NCI-H526 treated with DMSO at 0.1 percent for 48 hours (cell line): Measurements from ENCODE around the gene TNFRSF14.
"Not testable (repeated sequence)": the region's sequence is repeated elsewhere in the genome, so short reads cannot be mapped to it uniquely, and the experiment has no call there.

Source experiments
- DNase-seq: peaks from one replicate; lab custom pipeline; 2025; lab: John Stamatoyannopoulos, UW

Gene TNFRSF14

DNA sequence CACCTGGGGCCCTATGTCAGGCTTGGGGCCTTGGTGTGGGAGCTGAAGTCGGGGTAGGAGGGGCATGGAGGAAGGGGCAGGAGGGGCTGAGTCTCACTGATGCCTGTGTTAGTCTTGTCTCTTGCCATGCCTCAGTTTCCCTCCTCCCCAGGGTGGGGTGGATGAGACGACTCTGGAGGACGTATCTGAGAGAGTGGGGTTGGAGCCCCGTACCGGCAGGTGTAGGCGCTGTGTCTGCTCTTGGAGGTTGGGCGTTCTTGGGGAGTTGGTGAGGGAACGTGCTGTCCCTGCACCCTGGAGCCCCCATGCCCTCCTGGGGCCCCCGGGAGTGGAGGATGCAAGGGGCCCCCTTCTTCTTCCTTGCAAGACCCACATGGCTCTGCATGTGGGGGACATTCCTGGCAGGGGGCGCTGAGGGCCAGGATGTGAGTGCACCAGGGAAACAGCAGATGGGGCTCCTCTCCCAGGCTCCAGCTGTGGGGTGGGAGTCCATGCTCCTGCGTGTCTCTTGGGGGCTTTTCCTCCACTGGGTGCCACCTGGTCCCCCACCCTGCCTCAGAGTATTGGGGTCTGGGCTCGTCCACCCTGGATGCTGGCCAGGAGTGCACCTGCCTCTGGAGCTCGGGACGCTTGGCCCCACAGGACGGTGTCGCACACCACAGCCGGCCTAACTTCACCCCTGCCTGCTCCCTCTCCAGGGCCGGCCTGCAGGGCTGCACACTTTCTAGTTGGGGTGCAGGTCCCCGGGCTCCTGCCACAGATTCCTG lies 1.4 kb upstream of the TNFRSF14 start:
- no peak for DNase-seq

DNA sequence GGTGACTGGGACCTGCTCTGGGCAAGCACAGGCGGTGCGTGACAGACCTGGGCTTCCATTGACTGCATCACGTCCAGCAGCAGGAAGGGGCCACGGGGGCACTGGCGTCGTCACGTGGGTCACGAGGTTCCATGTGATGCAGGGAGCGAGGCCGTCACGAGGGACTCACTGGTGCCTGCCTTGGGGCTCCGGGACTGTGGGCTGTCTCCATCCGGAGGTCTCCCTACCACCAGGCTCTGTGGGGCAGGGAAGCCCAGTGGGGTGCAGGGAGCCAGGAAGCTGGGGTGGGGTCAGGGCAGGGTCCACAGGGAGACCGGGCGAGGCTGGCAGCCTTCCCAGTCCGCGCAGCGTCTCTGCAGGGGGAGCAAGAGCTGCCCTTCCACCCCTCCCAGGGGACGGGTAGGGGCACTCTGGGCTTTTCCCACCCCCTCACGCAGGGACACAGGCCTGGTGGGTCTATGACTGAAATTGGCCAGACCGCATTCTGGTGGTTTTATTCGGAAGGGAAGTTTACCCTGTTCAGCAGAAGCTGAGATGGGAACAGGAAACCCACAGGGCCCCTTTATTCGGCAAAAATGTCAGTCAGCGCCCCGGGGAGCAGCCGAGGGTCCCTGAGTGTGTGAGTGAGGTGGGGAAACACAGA lies 416 bp upstream of the TNFRSF14 start:
- no peak for DNase-seq

DNA sequence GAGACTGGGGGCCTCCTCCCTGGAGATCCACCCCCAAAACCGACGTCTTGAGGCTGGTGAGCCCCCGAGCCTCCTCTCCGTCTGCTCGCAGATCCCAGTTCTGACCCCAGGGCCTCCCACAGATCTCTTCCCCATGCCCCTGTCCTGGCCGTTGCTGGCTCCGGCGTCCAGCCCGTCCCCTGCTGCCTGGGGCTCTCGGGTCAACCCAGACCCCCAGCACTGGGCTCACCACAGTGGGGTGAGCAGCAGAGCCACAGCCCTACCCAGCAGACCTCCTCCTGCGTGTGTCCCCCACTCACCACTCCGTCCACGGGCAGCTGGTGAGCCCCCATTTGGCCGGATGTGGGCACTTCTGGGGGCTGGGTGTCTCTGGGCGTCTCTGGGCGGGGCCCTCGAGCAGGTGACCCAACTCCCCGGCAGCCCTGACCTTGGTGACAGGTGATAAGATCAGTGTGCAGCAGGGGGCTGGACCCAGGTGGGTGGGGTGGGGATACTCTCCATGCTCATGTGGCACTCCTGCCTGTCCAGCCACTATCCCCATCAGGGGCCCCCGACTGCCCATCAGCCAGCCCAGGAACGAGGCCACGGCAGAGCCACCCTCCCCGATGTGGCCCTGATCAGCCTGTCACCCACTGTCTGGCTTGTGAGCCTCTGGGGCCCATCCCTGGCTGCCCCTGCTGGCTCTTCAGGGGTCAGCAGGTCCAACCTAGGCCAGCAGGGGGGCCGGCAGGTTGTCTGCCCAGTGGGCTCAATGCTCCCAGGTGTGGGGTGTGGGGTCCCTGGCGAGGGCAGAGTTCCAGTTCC lies 709 bp downstream of the TNFRSF14 start:
- no peak for DNase-seq

DNA sequence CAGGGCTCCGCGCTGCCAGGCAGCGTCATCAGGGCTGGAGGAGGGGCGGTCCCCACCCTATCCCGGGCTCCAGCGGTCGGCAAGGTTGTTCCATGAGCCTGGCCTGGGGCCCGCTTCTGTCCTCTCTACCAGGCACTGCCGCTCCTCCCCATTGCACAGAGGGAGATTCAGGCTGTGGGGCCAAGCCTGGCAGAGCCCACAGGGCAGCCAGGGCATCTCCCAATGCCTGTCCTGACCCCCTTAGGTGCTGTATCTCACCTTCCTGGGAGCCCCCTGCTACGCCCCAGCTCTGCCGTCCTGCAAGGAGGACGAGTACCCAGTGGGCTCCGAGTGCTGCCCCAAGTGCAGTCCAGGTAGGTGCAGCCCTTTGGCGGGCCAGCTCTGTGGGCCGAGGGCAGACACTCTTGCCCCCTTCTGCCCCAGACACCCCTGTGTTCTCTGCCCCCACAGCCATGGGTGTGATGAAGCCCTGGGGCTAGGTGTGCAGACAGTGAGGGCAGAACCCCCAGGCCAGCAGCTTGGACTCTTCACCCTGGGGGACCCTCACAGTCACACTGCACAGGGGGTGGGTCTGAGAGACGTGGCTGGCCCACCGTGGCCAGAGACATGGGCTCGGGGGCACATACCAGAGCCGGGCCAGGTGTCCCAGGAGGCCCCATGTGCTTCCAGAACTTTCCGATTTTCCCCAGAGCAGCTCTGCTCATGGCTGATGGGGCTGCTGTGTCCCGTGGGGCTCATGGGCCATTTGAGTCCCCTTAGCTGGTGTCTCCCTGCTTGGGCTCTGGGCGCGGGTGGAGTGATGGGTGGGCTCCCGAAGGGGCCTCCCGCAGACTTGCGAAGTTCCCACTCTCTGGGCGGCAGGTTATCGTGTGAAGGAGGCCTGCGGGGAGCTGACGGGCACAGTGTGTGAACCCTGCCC lies 1.6 kb downstream of the TNFRSF14 start:
- no peak for DNase-seq

DNA sequence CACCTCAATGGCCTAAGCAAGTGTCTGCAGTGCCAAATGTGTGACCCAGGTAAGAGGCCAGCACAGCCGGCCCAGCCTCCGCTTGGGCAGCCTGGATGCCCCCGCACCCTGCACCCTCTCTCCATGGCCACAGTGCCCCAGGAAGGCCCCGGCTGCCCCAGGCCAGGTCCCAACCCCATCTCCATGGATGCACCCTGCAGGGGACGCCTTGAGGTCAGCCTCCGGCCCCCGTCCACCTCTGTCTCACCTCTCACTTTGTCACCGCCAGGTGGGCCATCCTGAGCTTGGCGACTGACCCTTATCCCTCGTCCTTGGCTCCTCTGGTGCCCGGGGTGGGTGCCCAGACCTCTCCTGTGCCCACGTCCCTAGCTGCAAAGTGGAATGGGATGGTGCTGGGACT lies 2.2 kb downstream of the TNFRSF14 start:
- no peak for DNase-seq

DNA sequence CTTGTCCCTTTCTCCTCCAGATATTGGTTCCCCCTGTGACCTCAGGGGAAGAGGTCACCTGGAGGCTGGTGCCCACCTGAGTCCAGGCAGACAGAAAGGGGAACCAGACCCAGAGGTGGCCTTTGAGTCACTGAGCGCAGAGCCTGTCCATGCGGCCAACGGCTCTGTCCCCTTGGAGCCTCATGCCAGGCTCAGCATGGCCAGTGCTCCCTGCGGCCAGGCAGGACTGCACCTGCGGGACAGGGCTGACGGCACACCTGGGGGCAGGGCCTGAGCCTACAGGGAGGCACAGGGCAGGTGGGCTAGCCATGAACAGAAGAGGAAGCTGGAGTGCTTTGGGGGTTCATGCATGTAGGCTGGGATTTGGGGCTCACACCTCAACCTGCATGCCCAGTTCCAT lies 2.7 kb downstream of the TNFRSF14 start:
- DNase-seq, result no peak

DNA sequence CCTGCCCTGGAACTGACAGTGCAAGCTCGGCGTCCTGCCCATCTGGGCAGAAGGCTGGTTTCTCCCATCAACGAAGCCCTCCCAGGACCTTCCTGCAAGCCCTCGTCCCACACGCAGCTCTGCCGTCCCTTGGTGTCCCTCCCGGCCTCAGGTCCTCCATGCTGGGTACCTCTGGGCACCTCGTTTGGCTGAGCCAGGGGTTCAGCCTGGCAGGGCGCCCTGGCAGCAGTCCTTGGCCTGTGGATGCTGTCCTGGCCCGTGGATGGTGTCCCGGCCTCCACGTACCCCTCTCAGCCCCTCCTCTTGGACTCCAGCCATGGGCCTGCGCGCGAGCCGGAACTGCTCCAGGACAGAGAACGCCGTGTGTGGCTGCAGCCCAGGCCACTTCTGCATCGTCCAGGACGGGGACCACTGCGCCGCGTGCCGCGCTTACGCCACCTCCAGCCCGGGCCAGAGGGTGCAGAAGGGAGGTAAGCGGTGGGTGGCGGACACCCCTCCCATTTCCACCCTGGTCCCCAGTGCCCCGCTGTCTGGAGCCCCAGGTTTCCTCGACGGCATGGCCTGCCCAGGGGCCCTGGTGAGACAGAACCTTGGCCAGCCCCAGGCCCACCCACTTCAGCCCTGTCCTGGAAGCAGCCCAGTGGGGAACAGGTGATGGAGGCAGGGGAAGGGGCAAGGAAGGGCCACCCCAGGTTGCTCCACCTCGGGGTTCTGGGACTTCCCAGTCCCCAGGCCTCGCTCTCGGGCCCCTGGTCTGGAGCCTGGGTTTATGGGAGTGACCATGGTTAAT lies 3.5 kb downstream of the TNFRSF14 start:
- no peak for DNase-seq

DNA sequence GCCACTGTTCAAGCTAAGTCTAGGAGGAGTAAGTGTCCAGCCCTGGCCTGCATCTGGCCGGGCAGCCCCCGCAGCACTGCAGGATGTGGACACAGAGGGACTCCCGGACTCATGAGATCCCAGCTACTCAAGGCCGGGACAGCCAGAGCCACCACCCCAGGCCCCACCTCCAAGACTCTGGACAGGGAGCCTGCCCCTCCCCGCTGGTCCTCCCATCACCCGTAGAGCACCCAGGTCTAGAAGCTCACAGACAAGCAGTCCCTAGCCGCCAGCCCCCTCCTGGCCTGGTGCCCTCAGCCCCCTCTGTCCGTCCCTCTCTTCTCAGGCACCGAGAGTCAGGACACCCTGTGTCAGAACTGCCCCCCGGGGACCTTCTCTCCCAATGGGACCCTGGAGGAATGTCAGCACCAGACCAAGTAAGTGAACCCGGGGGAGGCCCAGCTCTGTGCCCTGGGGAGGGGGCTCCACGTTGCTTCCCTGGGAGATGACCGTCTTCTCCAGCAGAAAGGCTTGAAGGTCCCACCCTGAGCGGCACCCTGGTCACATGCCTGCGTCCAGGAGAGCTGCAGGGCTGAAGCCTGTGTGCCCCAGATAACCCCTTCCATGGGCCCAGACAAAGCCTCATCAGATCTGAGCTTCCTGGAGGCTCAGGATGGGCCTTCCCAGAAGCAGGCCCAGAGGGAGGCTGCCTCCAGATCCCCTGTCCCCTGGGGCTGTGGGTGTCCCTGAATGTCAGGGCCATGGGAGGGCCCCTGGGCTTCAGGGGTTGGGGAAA lies 4.3 kb downstream of the TNFRSF14 start:
- no peak for DNase-seq

DNA sequence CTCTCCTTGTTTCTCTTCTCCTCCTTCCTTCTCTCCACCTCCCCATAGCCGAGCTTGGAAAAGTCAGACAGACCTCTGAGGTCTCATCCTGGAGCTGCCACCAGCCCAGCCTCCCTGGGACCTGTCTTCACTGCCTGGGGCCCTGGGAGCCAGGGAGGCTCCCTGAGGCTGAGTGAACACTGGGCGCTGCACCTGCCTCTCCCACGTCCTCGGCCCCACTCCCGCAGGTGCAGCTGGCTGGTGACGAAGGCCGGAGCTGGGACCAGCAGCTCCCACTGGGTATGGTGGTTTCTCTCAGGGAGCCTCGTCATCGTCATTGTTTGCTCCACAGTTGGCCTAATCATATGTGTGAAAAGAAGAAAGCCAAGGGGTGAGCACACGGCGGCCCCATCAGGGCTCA lies 5.3 kb downstream of the TNFRSF14 start:
- DNase-seq, result no peak

DNA sequence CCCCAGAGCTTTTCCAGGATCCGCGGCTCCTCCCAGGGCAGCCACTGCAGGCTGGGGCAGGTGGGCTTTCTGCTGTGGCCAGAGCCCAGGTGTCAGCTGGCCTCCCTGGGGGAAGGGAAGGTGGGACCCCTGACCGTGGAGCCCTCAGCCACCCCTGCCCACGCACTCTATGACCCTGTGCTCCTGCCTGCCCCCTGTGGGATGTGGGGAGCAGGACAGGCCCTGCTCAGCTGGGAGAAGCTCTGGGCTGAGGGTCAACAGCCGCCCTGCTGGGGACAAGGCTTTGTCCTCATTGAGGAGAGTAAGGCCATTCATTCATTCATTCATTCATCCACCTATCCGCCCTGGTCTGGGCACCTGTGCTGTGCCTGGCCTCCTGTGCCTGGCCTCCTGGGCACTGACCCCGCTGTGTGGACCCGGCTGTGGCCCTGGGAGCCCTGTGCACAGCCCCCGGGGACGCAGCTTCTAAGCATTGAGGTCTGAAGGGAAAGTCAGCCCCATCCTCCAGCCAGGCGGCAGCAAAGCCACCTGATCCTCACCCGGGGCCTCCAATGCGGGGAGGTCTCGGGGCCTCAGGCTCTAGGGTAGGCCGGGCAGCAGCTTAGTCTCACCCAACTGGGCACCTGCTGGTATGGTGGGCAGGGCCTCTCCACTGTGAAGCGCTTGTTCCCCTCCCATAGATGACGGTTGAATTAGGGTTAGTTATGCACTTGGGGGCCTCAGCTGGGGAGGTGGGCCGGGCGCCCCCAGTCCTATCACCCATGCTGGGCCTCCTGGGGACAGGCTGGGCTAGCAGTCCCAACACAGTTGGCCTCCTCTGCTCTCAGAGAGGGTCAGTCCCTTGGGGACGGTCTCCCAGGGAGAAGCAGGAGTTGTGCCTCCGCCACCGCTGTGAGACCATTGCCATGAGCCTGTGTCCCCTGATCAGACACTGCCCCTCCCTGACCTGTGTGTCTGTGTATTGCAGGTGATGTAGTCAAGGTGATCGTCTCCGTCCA lies 6.0 kb downstream of the TNFRSF14 start:
- no peak for DNase-seq

DNA sequence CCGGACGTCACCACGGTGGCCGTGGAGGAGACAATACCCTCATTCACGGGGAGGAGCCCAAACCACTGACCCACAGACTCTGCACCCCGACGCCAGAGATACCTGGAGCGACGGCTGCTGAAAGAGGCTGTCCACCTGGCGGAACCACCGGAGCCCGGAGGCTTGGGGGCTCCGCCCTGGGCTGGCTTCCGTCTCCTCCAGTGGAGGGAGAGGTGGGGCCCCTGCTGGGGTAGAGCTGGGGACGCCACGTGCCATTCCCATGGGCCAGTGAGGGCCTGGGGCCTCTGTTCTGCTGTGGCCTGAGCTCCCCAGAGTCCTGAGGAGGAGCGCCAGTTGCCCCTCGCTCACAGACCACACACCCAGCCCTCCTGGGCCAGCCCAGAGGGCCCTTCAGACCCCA lies 7.0 kb downstream of the TNFRSF14 start:
- no peak for DNase-seq

DNA sequence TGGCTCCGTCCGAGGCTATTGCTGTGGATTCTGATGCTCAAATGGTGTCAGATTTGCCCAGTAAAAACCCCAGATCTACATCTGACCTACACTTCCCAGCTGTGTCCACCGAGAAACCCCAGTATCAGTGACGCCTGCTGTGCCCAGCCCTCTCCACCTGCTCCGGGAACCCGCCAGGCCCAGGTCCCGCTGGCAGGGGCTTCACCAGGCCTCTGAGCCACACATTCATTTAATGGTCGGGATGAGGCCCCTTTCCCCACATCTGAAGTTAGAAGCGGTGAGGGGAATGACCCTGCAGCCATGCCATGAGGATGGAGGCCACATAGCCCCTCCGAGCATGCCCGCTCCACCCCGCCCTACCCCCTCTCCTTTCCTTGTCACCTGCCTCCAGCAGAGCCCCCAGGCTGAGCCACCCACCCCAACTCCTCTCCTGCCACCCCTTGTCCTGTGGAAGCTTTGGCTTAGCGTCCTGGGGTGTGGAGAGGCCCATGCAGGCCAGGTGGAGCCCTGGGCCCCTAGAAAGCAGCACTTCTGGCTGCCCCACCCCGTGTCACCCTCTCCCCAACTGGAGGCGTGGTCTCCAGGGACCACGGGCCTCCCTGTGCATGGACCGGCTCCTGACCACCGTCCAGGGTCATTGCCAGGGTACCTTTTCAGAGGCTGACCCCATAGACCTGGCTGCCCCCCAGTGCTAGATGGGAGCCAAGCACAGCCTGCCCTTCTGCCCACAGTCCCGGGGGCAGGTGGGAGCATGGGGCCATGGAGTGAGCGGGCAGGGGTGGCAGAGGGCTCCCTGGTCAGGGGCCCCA lies 8.0 kb downstream of the TNFRSF14 start:
- DNase-seq, result no peak

DNA sequence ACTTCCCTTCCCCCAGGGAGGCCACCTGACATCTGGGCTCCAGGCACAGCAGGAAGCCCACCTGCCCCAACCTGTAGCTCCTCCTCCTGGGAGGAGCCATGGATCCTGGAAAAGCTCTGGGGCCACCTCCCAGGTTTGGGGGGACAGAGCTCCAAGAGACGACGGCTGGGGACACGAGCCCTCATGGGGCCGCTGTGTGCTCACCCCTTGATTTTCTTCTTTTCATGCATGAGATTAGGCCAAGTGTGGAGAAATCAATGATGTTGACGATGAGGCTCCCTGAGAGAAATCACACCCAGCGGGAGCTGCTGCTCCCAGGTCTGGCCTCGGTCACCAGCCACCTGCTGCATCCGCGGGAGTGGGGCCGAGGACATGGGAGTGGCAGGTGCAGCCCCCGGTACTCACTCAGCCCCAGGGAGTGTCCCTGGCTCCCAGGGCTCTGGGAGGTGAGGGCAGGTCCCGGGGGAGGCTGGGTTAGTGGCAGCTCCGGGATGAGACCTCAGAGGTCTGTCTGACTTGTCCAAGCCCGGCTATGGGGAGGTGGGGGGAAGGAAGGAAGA lies 8.7 kb downstream of the TNFRSF14 start:
- no peak for DNase-seq

DNA sequence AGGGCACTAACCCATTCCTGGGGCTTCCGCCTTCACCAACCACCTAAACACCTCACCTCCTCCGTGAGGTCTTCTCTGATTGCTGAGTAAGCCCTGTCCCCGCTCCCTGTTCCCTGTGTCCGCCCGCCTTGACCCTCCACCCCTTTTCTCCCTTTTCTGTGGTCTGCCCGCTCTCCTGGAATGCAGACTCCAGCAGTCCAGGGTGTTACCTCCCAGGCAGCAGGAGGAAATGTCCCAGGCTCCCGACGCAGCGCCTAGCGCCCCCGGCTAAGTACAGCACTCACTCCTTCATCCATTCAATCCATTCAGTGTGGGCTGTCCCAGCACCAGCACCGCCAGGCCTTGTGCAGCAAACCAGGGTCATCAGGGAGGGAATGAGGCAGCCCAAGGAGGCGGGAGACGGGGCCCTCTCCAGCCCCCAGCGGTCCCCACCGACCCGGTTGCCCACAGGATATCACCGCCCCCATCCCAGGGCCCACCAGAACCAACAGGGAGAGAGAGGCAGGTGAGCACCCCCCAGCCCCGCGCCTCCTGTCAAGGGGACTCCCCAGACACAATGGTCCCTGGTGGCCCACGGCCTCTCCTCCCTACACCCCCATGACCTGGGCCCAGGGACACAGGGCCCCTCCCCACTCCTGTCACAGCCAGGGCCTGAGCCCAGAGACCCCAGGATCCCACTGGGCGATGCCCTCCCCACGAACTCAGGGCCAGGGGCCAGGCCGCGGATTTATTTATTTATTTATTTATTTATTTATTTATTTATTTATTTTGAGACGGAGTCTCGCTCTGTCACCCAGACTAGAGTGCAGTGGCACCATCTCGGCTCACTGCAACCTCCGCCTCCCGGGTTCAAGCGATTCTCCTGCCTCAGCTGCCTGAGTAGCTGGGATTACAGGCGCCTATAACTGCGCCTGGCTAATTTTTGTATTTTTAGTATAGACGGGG lies 10.2 kb downstream of the TNFRSF14 start:
- no peak for DNase-seq

DNA sequence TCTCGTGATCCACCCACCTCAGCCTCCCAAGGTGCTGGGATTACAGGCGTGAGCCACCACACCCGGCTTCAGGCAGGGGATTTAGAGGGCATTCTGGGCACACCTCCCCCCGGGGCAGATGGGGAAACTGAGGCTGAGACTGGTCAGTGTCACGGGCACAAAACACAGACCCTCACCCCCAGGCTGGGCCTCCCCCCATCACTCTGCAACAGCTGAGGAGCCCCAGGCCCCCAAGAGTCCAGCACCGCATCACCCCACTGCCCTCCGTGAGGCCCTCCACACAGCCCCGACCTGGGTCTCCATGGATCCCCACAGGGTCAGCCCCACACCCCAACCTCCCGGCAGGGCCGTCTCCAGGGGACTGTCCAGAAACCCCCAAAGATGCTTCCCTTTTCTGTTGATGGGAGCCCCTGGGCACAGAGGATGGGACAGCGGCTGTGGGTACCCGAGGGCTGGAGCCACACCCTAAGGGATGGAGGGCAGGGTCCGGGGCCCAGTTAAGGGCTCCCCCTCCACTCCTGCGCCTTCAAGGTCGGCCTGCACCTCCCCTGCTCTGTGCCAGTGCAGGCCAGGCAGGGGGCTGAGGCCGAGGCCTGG lies 11.0 kb downstream of the TNFRSF14 start:
- DNase-seq, result no peak

DNA sequence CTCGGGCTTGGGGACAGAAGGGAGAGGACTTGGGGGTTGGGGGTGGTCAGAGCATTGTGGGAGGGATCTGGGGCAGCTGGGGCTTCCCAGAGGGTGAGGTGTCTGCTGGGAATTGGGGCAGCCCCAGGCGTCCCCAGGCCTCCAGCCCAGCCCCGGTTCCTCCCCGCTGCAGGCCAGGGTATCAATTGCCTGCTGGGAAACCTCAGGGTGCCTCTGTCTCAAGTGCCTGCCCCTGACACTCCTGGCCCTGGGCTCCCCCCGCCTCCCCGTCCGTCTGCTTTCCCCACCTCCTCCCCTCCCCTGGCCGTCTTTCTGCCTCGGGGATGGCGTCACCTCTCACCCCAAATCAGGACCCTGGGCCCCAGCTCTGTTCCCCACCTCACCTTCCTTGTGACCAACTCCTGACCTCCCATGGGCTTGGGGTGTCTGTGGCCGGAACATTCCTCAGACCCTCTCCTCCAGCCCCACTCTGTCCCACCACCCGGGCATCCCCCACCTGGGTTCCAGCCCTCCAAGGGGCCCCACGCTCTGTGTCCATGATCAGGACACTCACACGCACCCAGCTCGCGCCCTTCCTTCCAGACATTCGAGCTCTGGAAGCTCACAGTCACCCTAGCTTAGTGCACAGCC lies 12.1 kb downstream of the TNFRSF14 start:
- not testable (repeated sequence) for DNase-seq
